ENCODE results near the gene EGLN3.

DNA sequence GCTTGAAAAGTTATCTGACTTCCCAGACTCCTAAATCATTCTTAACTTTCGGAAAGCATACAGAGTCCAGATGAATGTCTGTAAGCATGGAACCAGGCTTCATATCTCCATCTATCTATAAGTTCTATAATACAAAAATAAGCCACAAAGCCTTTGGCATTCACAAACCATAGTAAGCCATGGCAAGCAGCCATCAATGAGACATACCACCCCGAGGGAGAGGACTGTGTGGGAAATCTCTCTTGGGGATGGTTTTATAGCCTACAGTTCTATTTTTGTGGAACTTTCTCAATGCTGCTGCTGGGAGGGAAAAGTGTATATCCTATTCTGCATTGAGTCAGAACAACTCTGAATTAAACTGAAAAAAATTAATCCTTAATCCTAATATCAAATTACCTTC is 20.4 kb downstream of the EGLN3 start:
- TF ChIP-seq, protein P1, sequence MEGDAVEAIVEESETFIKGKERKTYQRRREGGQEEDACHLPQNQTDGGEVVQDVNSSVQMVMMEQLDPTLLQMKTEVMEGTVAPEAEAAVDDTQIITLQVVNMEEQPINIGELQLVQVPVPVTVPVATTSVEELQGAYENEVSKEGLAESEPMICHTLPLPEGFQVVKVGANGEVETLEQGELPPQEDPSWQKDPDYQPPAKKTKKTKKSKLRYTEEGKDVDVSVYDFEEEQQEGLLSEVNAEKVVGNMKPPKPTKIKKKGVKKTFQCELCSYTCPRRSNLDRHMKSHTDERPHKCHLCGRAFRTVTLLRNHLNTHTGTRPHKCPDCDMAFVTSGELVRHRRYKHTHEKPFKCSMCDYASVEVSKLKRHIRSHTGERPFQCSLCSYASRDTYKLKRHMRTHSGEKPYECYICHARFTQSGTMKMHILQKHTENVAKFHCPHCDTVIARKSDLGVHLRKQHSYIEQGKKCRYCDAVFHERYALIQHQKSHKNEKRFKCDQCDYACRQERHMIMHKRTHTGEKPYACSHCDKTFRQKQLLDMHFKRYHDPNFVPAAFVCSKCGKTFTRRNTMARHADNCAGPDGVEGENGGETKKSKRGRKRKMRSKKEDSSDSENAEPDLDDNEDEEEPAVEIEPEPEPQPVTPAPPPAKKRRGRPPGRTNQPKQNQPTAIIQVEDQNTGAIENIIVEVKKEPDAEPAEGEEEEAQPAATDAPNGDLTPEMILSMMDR (IDR thresholded peaks at IDR 0.05), result no peak
- no peak for TF ChIP-seq POLR2A (IDR thresholded peaks at IDR 0.05)

Measured in right lobe of liver (tissue), 4 donors.